Measurements from ENCODE around the gene PHKB. TPM values are rescaled to one million over a fixed set of nuclear protein-coding genes. Genes with fewer than 3 reads are reported as not detected.
A peak's percentile ranks its signal among the peaks of the same experiment; 100 is the strongest.

The PHKB gene
- total RNA-seq, 2 experiments from 2014 or later = 27.6 to 28.8 TPM

- H3K27ac Mint-ChIP-seq = peak overlapping the region; percentile 23
- ChIA-PET CTCF (interaction anchor here (0.9 kb wide), 1 partner anchor 14 kb away, joined by 3 read pairs; no protein-coding TSS in a partner anchor), POLR2A (no interaction called here)
- H3K9me3 Mint-ChIP-seq = peaks cover 4% of the 10 kb centered on the region
- H3K36me3 Mint-ChIP-seq = peaks cover 18% of the 10 kb centered on the region
- intact Hi-C loops (cut with micrococcal nuclease) = loop anchor here (10.0 kb wide), 3 partner anchors 546 to 754 kb away; partner anchors contain the start of gene ABCC12
- no peak overlapping the region for H3K4me3 Mint-ChIP-seq
- no peak for DNase-seq
- H3K27me3 Mint-ChIP-seq = no peaks in the 10 kb centered on the region
- peaks cover 42% of the 10 kb centered on the region for H3K4me1 Mint-ChIP-seq (ENCODE audit: low read depth)
These were observed 117.4 kb downstream of the PHKB start for GRCh38 chr16:47578573-47578972.

- POLR2A ChIA-PET = no interaction called here
- no peak overlapping the region for H3K4me3 Mint-ChIP-seq
These were observed 120.0 kb downstream of the PHKB start for GRCh38 chr16:47581114-47581513.

GRCh38 chr16:47584464-47585225 is 123.5 kb downstream of the PHKB start:
- Mint-ChIP-seq H3K27me3 (no peaks in the 10 kb centered on the region), H3K4me1 (ENCODE audit: low read depth) (no peaks in the 10 kb centered on the region), H3K4me3 (no peak overlapping the region), H3K36me3 (peaks cover 8% of the 10 kb centered on the region), H3K9me3 (no peaks in the 10 kb centered on the region), H3K27ac (no peak overlapping the region)
- DNase-seq = no peak
- ChIA-PET CTCF (no interaction called here), POLR2A (no interaction called here)
- intact Hi-C loops (cut with micrococcal nuclease) = no loop called here

More at GRCh38 chr16:47581114-47581513, 120.0 kb downstream of the PHKB start:
- peaks cover 14% of the 10 kb centered on the region for H3K36me3 Mint-ChIP-seq
- CTCF ChIA-PET = no interaction called here
- H3K4me1 Mint-ChIP-seq (ENCODE audit: low read depth) = peaks cover 24% of the 10 kb centered on the region
- no peaks in the 10 kb centered on the region for H3K27me3 Mint-ChIP-seq
- intact Hi-C loops (cut with micrococcal nuclease) = no loop called here
- H3K27ac Mint-ChIP-seq = no peak overlapping the region
- no peaks in the 10 kb centered on the region for H3K9me3 Mint-ChIP-seq
- no peak for DNase-seq

- intact Hi-C loops (cut with micrococcal nuclease) = no loop called here
These were observed 125.0 kb downstream of the PHKB start for GRCh38 chr16:47586121-47586520.

GRCh38 chr16:47590472-47590871 is 129.3 kb downstream of the PHKB start:
- no peak overlapping the region for H3K4me3 Mint-ChIP-seq
- ChIA-PET CTCF (interaction anchor here (1.0 kb wide), 1 partner anchor 12 kb away, joined by 3 read pairs; no protein-coding TSS in a partner anchor), POLR2A (no interaction called here)
- peaks cover 27% of the 10 kb centered on the region for H3K36me3 Mint-ChIP-seq
- H3K4me1 Mint-ChIP-seq (ENCODE audit: low read depth) = no peaks in the 10 kb centered on the region
- no peaks in the 10 kb centered on the region for H3K9me3 Mint-ChIP-seq
- intact Hi-C loops (cut with micrococcal nuclease) = no loop called here
- H3K27me3 Mint-ChIP-seq = no peaks in the 10 kb centered on the region
- no peak overlapping the region for H3K27ac Mint-ChIP-seq
- no peak for DNase-seq

More at GRCh38 chr16:47586121-47586520, 125.0 kb downstream of the PHKB start:
- H3K4me3 Mint-ChIP-seq = no peak overlapping the region
- H3K36me3 Mint-ChIP-seq = peaks cover 18% of the 10 kb centered on the region
- no peak for DNase-seq
- POLR2A ChIA-PET = no interaction called here
- no peaks in the 10 kb centered on the region for H3K27me3 Mint-ChIP-seq
- CTCF ChIA-PET = no interaction called here
- H3K27ac Mint-ChIP-seq = no peak overlapping the region
- no peaks in the 10 kb centered on the region for H3K9me3 Mint-ChIP-seq
- no peaks in the 10 kb centered on the region for H3K4me1 Mint-ChIP-seq (ENCODE audit: low read depth)

GRCh38 chr16:47592232-47592631 is 131.1 kb downstream of the PHKB start:
- Mint-ChIP-seq H3K36me3 (peaks cover 28% of the 10 kb centered on the region), H3K4me1 (ENCODE audit: low read depth) (no peaks in the 10 kb centered on the region), H3K27ac (no peak overlapping the region), H3K9me3 (no peaks in the 10 kb centered on the region), H3K4me3 (no peak overlapping the region), H3K27me3 (no peaks in the 10 kb centered on the region)
- ChIA-PET POLR2A (no interaction called here), CTCF (interaction anchor here (1.0 to 1.2 kb wide), 2 partner anchors 10 to 13 kb away, joined by 3 to 4 read pairs; no protein-coding TSS in a partner anchor)
- DNase-seq = no peak
- intact Hi-C loops (cut with micrococcal nuclease) = no loop called here

GRCh38 chr16:47599512-47599911 is 138.4 kb downstream of the PHKB start:
- ChIA-PET CTCF (interaction anchor here (1.6 kb wide), 1 partner anchor 455 kb away, joined by 5 read pairs; the partner anchor contains the start of gene NETO2), POLR2A (interaction anchor here (0.6 kb wide), 1 partner anchor 290 kb away, joined by 4 read pairs; no protein-coding TSS in a partner anchor)
- DNase-seq = no peak
- Mint-ChIP-seq H3K27ac (no peak overlapping the region), H3K4me1 (ENCODE audit: low read depth) (no peaks in the 10 kb centered on the region), H3K4me3 (no peak overlapping the region), H3K9me3 (no peaks in the 10 kb centered on the region), H3K27me3 (no peaks in the 10 kb centered on the region), H3K36me3 (peaks cover 14% of the 10 kb centered on the region)
- intact Hi-C loops (cut with micrococcal nuclease) = no loop called here

- Mint-ChIP-seq H3K9me3 (no peaks in the 10 kb centered on the region), H3K4me3 (no peak overlapping the region), H3K4me1 (ENCODE audit: low read depth) (no peaks in the 10 kb centered on the region), H3K27me3 (no peaks in the 10 kb centered on the region), H3K36me3 (peaks cover 13% of the 10 kb centered on the region), H3K27ac (no peak overlapping the region)
- intact Hi-C loops (cut with micrococcal nuclease) = no loop called here
- no peak for DNase-seq
- ChIA-PET CTCF (interaction anchor here (1.6 kb wide), 1 partner anchor 456 kb away, joined by 5 read pairs; the partner anchor contains the start of gene NETO2), POLR2A (no interaction called here)
These were observed 139.2 kb downstream of the PHKB start for GRCh38 chr16:47600376-47600775.

GRCh38 chr16:47604306-47604705 is 143.2 kb downstream of the PHKB start:
- CTCF ChIA-PET = no interaction called here
- Mint-ChIP-seq H3K9me3 (peaks cover 2% of the 10 kb centered on the region), H3K4me3 (no peak overlapping the region), H3K36me3 (peaks cover 24% of the 10 kb centered on the region), H3K27ac (no peak overlapping the region), H3K4me1 (ENCODE audit: low read depth) (no peaks in the 10 kb centered on the region), H3K27me3 (no peaks in the 10 kb centered on the region)
- no peak for DNase-seq
- POLR2A ChIA-PET = no interaction called here
- intact Hi-C loops (cut with micrococcal nuclease) = no loop called here

GRCh38 chr16:47611042-47611441 is 149.9 kb downstream of the PHKB start:
- ChIA-PET POLR2A (no interaction called here), CTCF (no interaction called here)
- H3K27ac Mint-ChIP-seq = no peak overlapping the region
- H3K4me3 Mint-ChIP-seq = no peak overlapping the region
- peaks cover 2% of the 10 kb centered on the region for H3K9me3 Mint-ChIP-seq
- H3K27me3 Mint-ChIP-seq = no peaks in the 10 kb centered on the region
- no peaks in the 10 kb centered on the region for H3K4me1 Mint-ChIP-seq (ENCODE audit: low read depth)
- DNase-seq = no peak
- intact Hi-C loops (cut with micrococcal nuclease) = no loop called here
- H3K36me3 Mint-ChIP-seq = peaks cover 46% of the 10 kb centered on the region

GRCh38 chr16:47611848-47612493 is 150.8 kb downstream of the PHKB start:
- Mint-ChIP-seq H3K4me1 (ENCODE audit: low read depth) (no peaks in the 10 kb centered on the region), H3K36me3 (peaks cover 41% of the 10 kb centered on the region), H3K27ac (no peak overlapping the region), H3K9me3 (peaks cover 2% of the 10 kb centered on the region), H3K27me3 (no peaks in the 10 kb centered on the region), H3K4me3 (no peak overlapping the region)
- intact Hi-C loops (cut with micrococcal nuclease) = no loop called here
- ChIA-PET POLR2A (no interaction called here), CTCF (interaction anchor here (0.6 kb wide), 1 partner anchor 10 kb away, joined by 3 read pairs; no protein-coding TSS in a partner anchor)
- DNase-seq = no peak

- no peaks in the 10 kb centered on the region for H3K4me1 Mint-ChIP-seq (ENCODE audit: low read depth)
- no peak overlapping the region for H3K4me3 Mint-ChIP-seq
- POLR2A ChIA-PET = no interaction called here
- DNase-seq = no peak
- intact Hi-C loops (cut with micrococcal nuclease) = no loop called here
- peaks cover 2% of the 10 kb centered on the region for H3K9me3 Mint-ChIP-seq
- H3K27me3 Mint-ChIP-seq = no peaks in the 10 kb centered on the region
- no peak overlapping the region for H3K27ac Mint-ChIP-seq
- CTCF ChIA-PET = no interaction called here
- peaks cover 36% of the 10 kb centered on the region for H3K36me3 Mint-ChIP-seq
These were observed 151.6 kb downstream of the PHKB start for GRCh38 chr16:47612711-47613110.
